H1 (cell line): ENCODE results near the gene SPPL2A. TPM values are rescaled to one million over a fixed set of nuclear protein-coding genes. Genes with fewer than 3 reads are reported as not detected.

Experiments used
- CTCF ChIA-PET: fragments of 300-600 bp; sonication (Branson Sonifier 250); formaldehyde crosslinking; loops from one replicate; lab custom pipeline; 2021; ENCODE audit not compliant: partially characterized antibody; lab: Charles Lee
- POLR2A ChIA-PET: fragments of 300-600 bp; sonication (Branson Sonifier 250); formaldehyde crosslinking; loops from one replicate; lab custom pipeline; 2021; ENCODE audit warnings: inconsistent platforms; ENCODE audit not compliant: partially characterized antibody; lab: Charles Lee
- DNase-seq, 2 experiments: peaks; one replicate each; pipeline versions ENCODE4 v3.0.0 to v3.0.0-alpha.2; 2010 to 2022; ENCODE audit warnings: low spot score in 2 of 2, low read depth in 1 of 2, mixed read lengths in 1 of 2
- FAIRE-seq: peaks from 2 replicates; lab custom pipeline; 2011; peaks lifted over from hg19 to GRCh38; lab: Jason Lieb, UNC
- H2AFZ ChIP-seq: 2 replicates; pipeline ENCODE4 v1.8.1; 2012; ENCODE audit warnings: low read length, inconsistent platforms
- H2AK5ac ChIP-seq: 2 replicates; pipeline ENCODE4 v1.6.1; 2013; ENCODE audit warnings: low read depth, low read length
- H2BK120ac ChIP-seq: replicated peaks from 2 replicates; pipeline ENCODE3; 2013; ENCODE audit warnings: low read depth, low read length, inconsistent platforms
- H2BK12ac ChIP-seq: 2 replicates; pipeline ENCODE4 v1.6.1; 2013; ENCODE audit warnings: low read depth, low read length
- H2BK15ac ChIP-seq: 2 replicates; pipeline ENCODE4 v1.6.1; 2013; ENCODE audit warnings: low read length
- H2BK20ac ChIP-seq: 2 replicates; pipeline ENCODE4 v1.6.1; 2013; ENCODE audit warnings: low read length
- H2BK5ac ChIP-seq: 2 replicates; pipeline ENCODE4 v1.6.1; 2013; ENCODE audit warnings: low read depth, low read length
- H3K14ac ChIP-seq: 2 replicates; pipeline ENCODE4 v1.6.1; 2013; ENCODE audit warnings: inconsistent platforms; ENCODE audit not compliant: insufficient read length
- H3K18ac ChIP-seq: 2 replicates; pipeline ENCODE4 v1.6.1; 2013; ENCODE audit warnings: low read length; ENCODE audit errors: extremely low read depth
- H3K23ac ChIP-seq: 2 replicates; pipeline ENCODE4 v1.6.1; 2013; ENCODE audit warnings: inconsistent platforms; ENCODE audit not compliant: insufficient read length
- H3K23me2 ChIP-seq: 2 replicates; pipeline ENCODE4 v1.6.1; 2013; ENCODE audit warnings: low read depth, low read length
- H3K27ac ChIP-seq: 2 replicates; pipeline ENCODE4 v1.6.1; 2011; ENCODE audit warnings: low read depth, low read length, inconsistent platforms
- H3K27me3 ChIP-seq, 4 experiments: replicated peaks in 1 of 4; 1 replicate in 1 of 4; 2 replicates in 3 of 4; pipeline versions ENCODE4 v1.6.1 to v1.8.1; 2011 to 2013; ENCODE audit warnings: low read length in 3 of 4, mild to moderate bottlenecking in 3 of 4, inconsistent platforms in 2 of 4, mixed read lengths in 2 of 4, moderate library complexity in 1 of 4; ENCODE audit not compliant: control insufficient read depth in 3 of 4, insufficient read depth in 3 of 4; ENCODE audit errors: extremely low read depth in 1 of 4
- H3K36me3 ChIP-seq, 4 experiments: 2 replicates each; pipeline versions ENCODE4 v1.6.1 to v1.8.1; 2011 to 2013; ENCODE audit warnings: mild to moderate bottlenecking in 4 of 4, low read length in 3 of 4, moderate library complexity in 2 of 4, control low read depth in 1 of 4, inconsistent platforms in 1 of 4; ENCODE audit not compliant: insufficient read depth in 4 of 4, control insufficient read depth in 2 of 4
- H3K4ac ChIP-seq: replicated peaks from 2 replicates; pipeline ENCODE3; 2013; ENCODE audit warnings: low read length, low read depth, mixed read lengths, inconsistent platforms; ENCODE audit not compliant: insufficient read length
- H3K4me1 ChIP-seq, 4 experiments: replicated peaks in 1 of 4; 1 replicate in 1 of 4; 2 replicates in 3 of 4; pipeline versions ENCODE4 v1.6.1 to v1.8.1; 2011 to 2013; ENCODE audit warnings: low read length in 3 of 4, inconsistent platforms in 2 of 4, mixed read lengths in 1 of 4; ENCODE audit not compliant: insufficient read depth in 4 of 4, control insufficient read depth in 3 of 4
- H3K4me2 ChIP-seq, 2 experiments: 2 replicates each; pipeline versions ENCODE4 v1.6.1 to v1.8.1; 2011 to 2013; ENCODE audit warnings: low read depth in 2 of 2, low read length in 2 of 2, control low read depth in 1 of 2, inconsistent platforms in 1 of 2, mild to moderate bottlenecking in 1 of 2; ENCODE audit not compliant: insufficient read depth in 1 of 2
- H3K4me3 ChIP-seq, 4 experiments: fragments of 200-600, 300-600 bp in 1 of 4; sonication (generic), shearing (Covaris generic), sonication (Bioruptor Twin) in 1 of 4; 2 replicates each; pipeline versions ENCODE4 v1.5.1 to v1.8.1; 2011 to 2016; ENCODE audit warnings: low read length in 4 of 4, low read depth in 3 of 4, control low read depth in 2 of 4, inconsistent platforms in 2 of 4, mild to moderate bottlenecking in 2 of 4, mixed read lengths in 1 of 4, moderate library complexity in 1 of 4; ENCODE audit not compliant: insufficient read depth in 2 of 4; ENCODE audit errors: extremely low read depth in 1 of 4
- H3K56ac ChIP-seq: replicated peaks from 2 replicates; pipeline ENCODE3; 2013; ENCODE audit warnings: low read depth, mild to moderate bottlenecking, mixed read lengths, low read length, inconsistent platforms; ENCODE audit not compliant: insufficient read length
- H3K79me1 ChIP-seq: 2 replicates; pipeline ENCODE4 v1.6.1; 2013; ENCODE audit warnings: low read depth, low read length, control low read depth
- H3K79me2 ChIP-seq, 2 experiments: 2 replicates each; pipeline versions ENCODE4 v1.6.1 to v1.8.1; 2012 to 2013; ENCODE audit warnings: low read length in 2 of 2, mild to moderate bottlenecking in 2 of 2, inconsistent platforms in 1 of 2; ENCODE audit not compliant: insufficient read depth in 2 of 2, control insufficient read depth in 1 of 2
- H3K9ac ChIP-seq, 4 experiments: replicated peaks in 1 of 4; 1 replicate in 1 of 4; 2 replicates in 3 of 4; pipeline versions ENCODE4 v1.6.1 to v1.8.1; 2011 to 2013; ENCODE audit warnings: low read depth in 3 of 4, low read length in 3 of 4, control low read depth in 2 of 4, mild to moderate bottlenecking in 2 of 4, moderate library complexity in 2 of 4, inconsistent platforms in 1 of 4; ENCODE audit errors: extremely low read depth in 1 of 4
- H3K9me3 ChIP-seq, 2 experiments: 2 replicates each; pipeline versions ENCODE4 v1.6.1 to v1.8.1; 2012 to 2013; ENCODE audit warnings: mild to moderate bottlenecking in 2 of 2, moderate library complexity in 2 of 2, control low read depth in 1 of 2, inconsistent platforms in 1 of 2, low read depth in 1 of 2, low read length in 1 of 2, mixed read lengths in 1 of 2; ENCODE audit not compliant: insufficient read depth in 2 of 2
- H4K20me1 ChIP-seq, 2 experiments: replicated peaks in 1 of 2; 2 replicates each; pipeline versions ENCODE3 to v1.8.1; 2011 to 2013; ENCODE audit warnings: inconsistent platforms in 2 of 2, low read length in 2 of 2, mild to moderate bottlenecking in 1 of 2; ENCODE audit not compliant: insufficient read depth in 2 of 2, control insufficient read depth in 1 of 2
- H4K5ac ChIP-seq: 2 replicates; pipeline ENCODE4 v1.6.1; 2013; ENCODE audit warnings: low read length, low read depth, mixed read lengths, inconsistent platforms; ENCODE audit not compliant: insufficient read length
- H4K8ac ChIP-seq: 2 replicates; pipeline ENCODE4 v1.8.0; 2013; ENCODE audit warnings: mild to moderate bottlenecking, moderate library complexity, low read length, inconsistent platforms; ENCODE audit not compliant: insufficient read depth; ENCODE audit errors: extremely low read depth
- H4K91ac ChIP-seq: replicated peaks from 2 replicates; pipeline ENCODE3; 2013; ENCODE audit warnings: low read length, mixed read lengths, inconsistent platforms; ENCODE audit not compliant: insufficient read length
- CEBPB ChIP-seq: IDR thresholded peaks from 2 replicates; pipeline ENCODE4 v1.6.1; 2012; ENCODE audit warnings: low read depth, low read length
- WGBS, 2 experiments: shearing (Covaris generic) in 1 of 2; methylation state at CpG; one replicate each; pipeline versions ENCODE4 v1.1.6 to v1.1.7; 2013 to 2015; ENCODE audit warnings: low lambda C conversion rate in 2 of 2, mixed read lengths in 2 of 2, inconsistent platforms in 1 of 2, low coverage in 1 of 2, missing lambda C conversion rate in 1 of 2; ENCODE audit not compliant: insufficient replicate concordance in 2 of 2, insufficient coverage in 1 of 2, insufficient read length in 1 of 2; ENCODE audit errors: extremely low coverage in 1 of 2, missing lambda C conversion rate in 1 of 2; 5-methylcytosine and 5-hydroxymethylcytosine counted together
- polyA plus RNA-seq, 7 experiments: library from polyadenylated mRNA; depleted of rRNA in 3 of 7; stranded (reverse) in 5 of 7; unstranded in 2 of 7; fragments of >200 nt in 5 of 7; fragments of 200-250 nt in 2 of 7; gene quantifications; 1 replicate in 5 of 7; 2 replicates in 1 of 7; 4 replicates in 1 of 7; pipeline versions ENCODE4 v1.2.1 to v1.2.3, GENCODE V29; 2011 to 2013; ENCODE audit warnings: missing spikeins in 2 of 7, mixed read lengths in 2 of 7
- total RNA-seq: library from RNA; stranded (reverse); fragmentation: NEBNext Ultra II Directional; extraction: Animal tissue kit (Norgen Biotek cat#: 25700); gene quantifications from 2 replicates; pipeline ENCODE4 v1.2.1, GENCODE V29; 2021

The SPPL2A gene
- total and polyA plus RNA-seq, 2 of the 8 experiments (the other 6 are each of a cell fraction or from before 2014, with no cell fraction given), result 15.6 to 52.9 TPM

DNA sequence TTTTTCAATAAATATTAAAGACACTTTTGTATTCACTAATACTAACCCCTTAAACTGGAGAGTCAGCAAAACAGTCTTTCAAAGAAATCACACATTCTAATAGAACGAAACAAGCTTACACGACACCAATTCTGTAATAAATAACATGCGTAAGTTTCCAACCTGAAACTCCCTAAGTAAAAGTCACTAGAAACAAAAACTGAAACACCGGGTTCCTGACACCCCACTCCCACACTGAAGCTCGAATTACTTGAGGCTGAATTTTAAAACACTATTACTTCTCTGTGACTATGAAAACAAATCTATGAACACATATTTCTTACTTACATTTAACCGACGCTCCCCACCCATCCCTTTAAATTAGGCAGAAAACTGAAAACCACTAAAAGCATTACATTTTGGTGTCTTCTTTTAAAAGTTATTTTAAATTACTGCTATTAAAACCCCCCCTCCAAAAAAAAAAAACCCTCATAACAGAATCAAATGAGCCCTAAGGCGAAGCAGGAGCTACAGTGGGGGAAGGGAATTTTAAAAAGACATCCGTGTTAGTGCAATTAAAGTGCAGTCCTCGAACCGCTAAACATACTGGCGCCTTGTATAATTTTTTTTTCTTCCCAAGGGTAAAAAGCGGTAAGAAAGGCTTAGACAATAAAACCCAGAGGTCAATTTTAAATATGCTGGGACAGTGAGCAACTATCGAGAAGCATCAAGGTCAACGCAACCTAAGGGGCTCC lies 878 bp downstream of the SPPL2A start:
- FAIRE-seq, result no peak
- CTCF ChIA-PET, result interaction anchor here (0.7 kb wide), 1 partner anchor 8 kb away, joined by 3 read pairs; no protein-coding TSS in a partner anchor

More for the DNA sequence above, 878 bp downstream of the SPPL2A start:
- Histone ChIP-seq H3K4me3 (peak overlapping the region; percentile 64 to 92 (median 82)), H3K27me3 (no peaks in the 10 kb centered on the region), H3K23ac (no peak overlapping the region), H4K91ac (no peak overlapping the region), H3K14ac (no peak overlapping the region), H3K27ac (peak overlapping the region; percentile 46; the same call in 1 of the 2 replicates), H3K9me3 (no peaks in the 10 kb centered on the region), H3K4me2 (peak overlapping the region; percentile 63 to 71), H4K20me1 (no peaks in the 10 kb centered on the region), H3K4ac (peak overlapping the region; percentile 2), H3K36me3 (no peaks in the 10 kb centered on the region), H2AFZ (0 out of 2 replicates have a peak overlapping the region, but pooled peaks have one; percentile 6), H2BK5ac (no peak overlapping the region), H2BK12ac (no peak overlapping the region), H3K79me1 (no peaks in the 10 kb centered on the region), H4K8ac (no peak overlapping the region), H3K18ac (no peak overlapping the region; the same call in 1 of the 2 replicates), H3K9ac (peak overlapping the region in 3 of 4 experiments; percentile 44 to 84 (median 51); a peak in 6 of 7 replicates)
- whole genome bisulfite sequencing, 2 experiments, result 17% methylated on average over 15 of the region's 15 CpGs; no CpG with 5 or more reads in 1 of the 2 experiments
- POLR2A ChIA-PET, result interaction anchor here (1.1 kb wide), 1 partner anchor 145 kb away, joined by 4 read pairs; no protein-coding TSS in a partner anchor
- no peak for TF ChIP-seq CEBPB
- TF ChIP-seq, all 59 proteins: peak for 0
- Histone ChIP-seq H2BK120ac (no peak overlapping the region), H4K5ac (no peak overlapping the region), H3K56ac (no peak overlapping the region), H3K23me2 (no peaks in the 10 kb centered on the region; the same call in 1 of the 2 replicates), H3K79me2 (peaks cover 0 to 33% of the 10 kb centered on the region in 2 experiments; a peak in 3 of 4 replicates), H2BK20ac (no peak overlapping the region), H3K4me1 (peaks cover 0 to 2% (median 1%) of the 10 kb centered on the region in 4 experiments; a peak in 3 of 7 replicates), H2BK15ac (no peak overlapping the region), H2AK5ac (no peak overlapping the region)
- DNase-seq, result no peak
